ENCODE results near the gene PHACTR3. TPM values are rescaled to one million over a fixed set of nuclear protein-coding genes. Genes with fewer than 3 reads are reported as not detected.

Gene PHACTR3
- polyA plus RNA-seq, 1 donor (not counting 4 experiments of a cell fraction or from before 2014, with no cell fraction given) = 2.6 TPM

DNA sequence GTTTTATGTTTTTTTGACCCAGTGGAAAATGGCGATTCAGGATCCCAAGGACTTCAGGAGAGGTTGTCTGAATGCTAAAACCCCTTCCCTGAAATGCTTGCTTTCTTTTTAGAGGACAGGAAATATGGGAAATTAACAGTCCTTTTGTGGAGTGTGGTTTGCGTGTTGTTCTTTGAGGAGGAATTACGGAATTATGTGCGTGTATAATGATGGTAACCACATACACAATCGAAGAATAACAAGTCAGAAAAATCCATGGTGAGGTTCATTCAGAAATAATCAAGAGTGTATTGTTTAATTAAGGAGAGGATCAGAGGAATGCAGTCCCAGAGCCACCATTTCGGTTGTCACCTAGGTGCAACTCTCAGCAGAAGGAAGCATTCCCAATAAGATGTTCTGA, 73.2 kb downstream of the PHACTR3 start:
- Histone ChIP-seq H3K9me1 (ENCODE audit: control insufficient read depth, extremely low read depth, insufficient read depth, low read length) (no peaks in the 10 kb centered on the region), H3K9ac (ENCODE audit: control insufficient read depth, extremely low read depth, insufficient read depth, low read length) (no peak overlapping the region), H3K4me2 (ENCODE audit: control insufficient read depth, extremely low read depth, insufficient read depth, low read depth, low read length) (no peak overlapping the region), H3K4me1 (ENCODE audit: control insufficient read depth, extremely low read depth, insufficient read depth, low read length) (no peaks in the 10 kb centered on the region), H3K36me3 (ENCODE audit: control insufficient read depth in 2 of 2, extremely low read depth in 1 of 2, insufficient read depth in 2 of 2, low read length in 2 of 2) (no peaks in the 10 kb centered on the region), H2AFZ (ENCODE audit: control insufficient read depth, low read length) (no peak overlapping the region), H3K79me2 (ENCODE audit: control insufficient read depth, insufficient read depth, low read length) (no peaks in the 10 kb centered on the region), H3K27me3 (ENCODE audit: control insufficient read depth, extremely low read depth, insufficient read depth, low read length) (peaks cover 13% of the 10 kb centered on the region), H3K9me3 (ENCODE audit: control insufficient read depth, low read depth, low read length) (no peaks in the 10 kb centered on the region), H3K4me3 (ENCODE audit: control insufficient read depth in 2 of 3, extremely low read depth in 1 of 3, insufficient read depth in 2 of 3, low read depth in 1 of 3, low read length in 3 of 3) (no peak overlapping the region), H3K27ac (ENCODE audit: control insufficient read depth, insufficient read depth, low read length) (no peak overlapping the region), H4K20me1 (ENCODE audit: control insufficient read depth, extremely low read depth, insufficient read depth, low read length) (no peaks in the 10 kb centered on the region)
- no peak for FAIRE-seq
- dilution Hi-C loops (cut with MboI; ENCODE audit: extremely low pct_ligation_motif_present, low sequenced_read_pairs) = no loop called here
- no peak for DNase-seq (ENCODE audit: low read depth, low spot score)
- TF ChIP-seq, protein P1, sequence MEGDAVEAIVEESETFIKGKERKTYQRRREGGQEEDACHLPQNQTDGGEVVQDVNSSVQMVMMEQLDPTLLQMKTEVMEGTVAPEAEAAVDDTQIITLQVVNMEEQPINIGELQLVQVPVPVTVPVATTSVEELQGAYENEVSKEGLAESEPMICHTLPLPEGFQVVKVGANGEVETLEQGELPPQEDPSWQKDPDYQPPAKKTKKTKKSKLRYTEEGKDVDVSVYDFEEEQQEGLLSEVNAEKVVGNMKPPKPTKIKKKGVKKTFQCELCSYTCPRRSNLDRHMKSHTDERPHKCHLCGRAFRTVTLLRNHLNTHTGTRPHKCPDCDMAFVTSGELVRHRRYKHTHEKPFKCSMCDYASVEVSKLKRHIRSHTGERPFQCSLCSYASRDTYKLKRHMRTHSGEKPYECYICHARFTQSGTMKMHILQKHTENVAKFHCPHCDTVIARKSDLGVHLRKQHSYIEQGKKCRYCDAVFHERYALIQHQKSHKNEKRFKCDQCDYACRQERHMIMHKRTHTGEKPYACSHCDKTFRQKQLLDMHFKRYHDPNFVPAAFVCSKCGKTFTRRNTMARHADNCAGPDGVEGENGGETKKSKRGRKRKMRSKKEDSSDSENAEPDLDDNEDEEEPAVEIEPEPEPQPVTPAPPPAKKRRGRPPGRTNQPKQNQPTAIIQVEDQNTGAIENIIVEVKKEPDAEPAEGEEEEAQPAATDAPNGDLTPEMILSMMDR (optimal IDR thresholded peaks at IDR 0.05 in 1 of 3, IDR thresholded peaks at IDR 0.05 in 1 of 3, conservative IDR thresholded peaks at IDR 0.05 in 1 of 3; ENCODE audit: extremely low read depth in 1 of 3, insufficient read depth in 2 of 3, low read length in 3 of 3) = no peak
- TF ChIP-seq EZH2 (IDR thresholded peaks at IDR 0.05; ENCODE audit: low read length) = no peak

DNA sequence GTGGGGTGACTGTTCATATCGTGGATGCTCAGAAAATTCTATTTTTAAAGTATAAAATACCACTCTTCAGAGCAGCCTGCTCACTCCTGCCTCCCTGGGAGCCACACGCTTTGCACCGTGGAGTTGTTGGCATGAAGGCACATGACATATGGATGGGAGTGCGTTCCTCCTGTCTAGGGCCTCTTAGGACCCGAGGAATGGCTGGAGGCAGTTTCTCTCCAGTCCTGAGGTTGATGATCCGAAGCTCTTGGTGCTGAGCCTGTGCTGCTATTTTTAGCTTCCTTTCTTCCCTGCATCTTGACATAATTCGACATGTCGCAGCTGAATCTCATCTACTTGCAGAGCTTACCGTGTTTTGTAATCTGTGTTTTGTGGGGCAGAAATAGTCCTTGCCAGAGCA, 73.9 kb downstream of the PHACTR3 start:
- H3K27me3 ChIP-seq (ENCODE audit: control insufficient read depth, extremely low read depth, insufficient read depth, low read length) = peaks cover 13% of the 10 kb centered on the region

More for the DNA sequence above, 73.9 kb downstream of the PHACTR3 start:
- Histone ChIP-seq H3K9me1 (ENCODE audit: control insufficient read depth, extremely low read depth, insufficient read depth, low read length) (no peaks in the 10 kb centered on the region), H3K4me3 (ENCODE audit: control insufficient read depth in 2 of 3, extremely low read depth in 1 of 3, insufficient read depth in 2 of 3, low read depth in 1 of 3, low read length in 3 of 3) (no peak overlapping the region), H3K9me3 (ENCODE audit: control insufficient read depth, low read depth, low read length) (no peaks in the 10 kb centered on the region), H3K4me2 (ENCODE audit: control insufficient read depth, extremely low read depth, insufficient read depth, low read depth, low read length) (no peak overlapping the region), H3K9ac (ENCODE audit: control insufficient read depth, extremely low read depth, insufficient read depth, low read length) (no peak overlapping the region), H3K36me3 (ENCODE audit: control insufficient read depth in 2 of 2, extremely low read depth in 1 of 2, insufficient read depth in 2 of 2, low read length in 2 of 2) (no peaks in the 10 kb centered on the region), H3K4me1 (ENCODE audit: control insufficient read depth, extremely low read depth, insufficient read depth, low read length) (no peaks in the 10 kb centered on the region), H3K27ac (ENCODE audit: control insufficient read depth, insufficient read depth, low read length) (no peak overlapping the region), H4K20me1 (ENCODE audit: control insufficient read depth, extremely low read depth, insufficient read depth, low read length) (no peaks in the 10 kb centered on the region), H2AFZ (ENCODE audit: control insufficient read depth, low read length) (no peak overlapping the region), H3K79me2 (ENCODE audit: control insufficient read depth, insufficient read depth, low read length) (no peaks in the 10 kb centered on the region)
- no peak for DNase-seq (ENCODE audit: low read depth, low spot score)
- FAIRE-seq = no peak
- dilution Hi-C loops (cut with MboI; ENCODE audit: extremely low pct_ligation_motif_present, low sequenced_read_pairs) = no loop called here
- no peak for TF ChIP-seq EZH2 (IDR thresholded peaks at IDR 0.05; ENCODE audit: low read length)
- TF ChIP-seq, protein P1 (optimal IDR thresholded peaks at IDR 0.05 in 1 of 3, IDR thresholded peaks at IDR 0.05 in 1 of 3, conservative IDR thresholded peaks at IDR 0.05 in 1 of 3; ENCODE audit: extremely low read depth in 1 of 3, insufficient read depth in 2 of 3, low read length in 3 of 3) = no peak
